Transverse colon (tissue), 4 donors: ENCODE results near the gene STXBP5L. TPM values are rescaled to one million over a fixed set of nuclear protein-coding genes. Genes with fewer than 3 reads are reported as not detected.
"Not testable (repeated sequence)": the region's sequence is repeated elsewhere in the genome, so short reads cannot be mapped to it uniquely, and the experiment has no call there.

Experiments used
- DNase-seq: peaks from one replicate; pipeline ENCODE4 v3.0.0-alpha.2; 2019
- H3K27ac ChIP-seq, 4 donors: fragments of 200-600 bp; sonication (generic); 2 replicates each; pipeline ENCODE4 v1.5.1; 2016 to 2018; ENCODE audit warnings: inconsistent platforms in 4 of 4
- H3K27me3 ChIP-seq: fragments of 200-600 bp; sonication (generic); 2 replicates; pipeline ENCODE4 v1.5.1; 2017; ENCODE audit warnings: inconsistent platforms
- H3K36me3 ChIP-seq, 4 donors: fragments of 200-600 bp; sonication (generic); 2 replicates each; pipeline ENCODE4 v1.5.1; 2017 to 2019; ENCODE audit warnings: inconsistent platforms in 4 of 4
- H3K4me1 ChIP-seq, 4 donors: fragments of 200-600 bp; sonication (generic); 2 replicates each; pipeline ENCODE4 v1.5.1; 2017 to 2020; ENCODE audit warnings: inconsistent platforms in 4 of 4
- H3K4me3 ChIP-seq, 4 donors: fragments of 200-600 bp; sonication (generic); 1 replicate in 1 of 4; 2 replicates in 3 of 4; pipeline versions ENCODE4 v1.5.1 to v1.6.1; 2017 to 2019; ENCODE audit warnings: inconsistent platforms in 4 of 4
- H3K9me3 ChIP-seq, 2 donors: fragments of 200-600 bp; sonication (generic); 2 replicates each; pipeline ENCODE4 v1.5.1; 2017 to 2019; ENCODE audit warnings: inconsistent platforms in 2 of 2
- CTCF ChIP-seq, 5 experiments: fragments of 200-600 bp in 3 of 5; fragments of 450-650 bp in 2 of 5; sonication (generic) in 3 of 5; IDR thresholded peaks; 1 replicate in 2 of 5; 2 replicates in 3 of 5; pipeline ENCODE4 v1.5.1; 2016 to 2017; ENCODE audit warnings: antibody characterized with exemption in 5 of 5, inconsistent platforms in 3 of 5, mild to moderate bottlenecking in 2 of 5, moderate library complexity in 1 of 5
- EP300 ChIP-seq: sonication (generic); formaldehyde crosslinking; IDR thresholded peaks from one replicate; pipeline ENCODE4 v1.6.1; 2017; ENCODE audit warnings: antibody characterized with exemption, low read depth
- POLR2A ChIP-seq: fragments of 450-650 bp; IDR thresholded peaks from one replicate; pipeline ENCODE4 v1.6.1; 2016; ENCODE audit warnings: antibody characterized with exemption, mild to moderate bottlenecking, moderate library complexity
- POLR2AphosphoS5 ChIP-seq, 3 donors: sonication (generic); formaldehyde crosslinking; IDR thresholded peaks; one replicate each; pipeline ENCODE4 v1.6.1; 2016; ENCODE audit warnings: antibody characterized with exemption in 3 of 3
- WGBS, 2 donors: methylation state at CpG; one replicate each; pipeline ENCODE4 v1.1.5; 2018; ENCODE audit warnings: low coverage in 1 of 2; 5-methylcytosine and 5-hydroxymethylcytosine counted together
- in situ Hi-C, 4 donors: fragments of 200-750 bp; cut with MboI; loops; one replicate each; pipeline versions ENCODE4 v1.15.0 to v1.15.1; 2017; ENCODE audit warnings: low sequenced_read_pairs in 3 of 4, low pct_ligation_motif_present in 1 of 4, low pct_unique_long_range_greater_than_20kb in 1 of 4
- intact Hi-C: fragments of 100-400 bp; cut with DNase I; formaldehyde crosslinking; loops from one replicate; pipeline ENCODE4 v1.15.1; 2023; ENCODE audit warnings: low total_unique reads
- total RNA-seq, 4 donors: library from RNA; depleted of rRNA; stranded (reverse); fragments of >200 nt; gene quantifications; one replicate each; pipeline ENCODE4 v1.1.0, GENCODE V29; 2016

Gene STXBP5L
- total RNA-seq, 4 donors from 2014 or later: 0.40 to 9.4 (median 1.3) TPM

GRCh38 chr3:121330118-121330517 is 422.1 kb downstream of the STXBP5L start:
- Histone ChIP-seq H3K4me3 (no peak overlapping the region), H3K4me1 (no peaks in the 10 kb centered on the region), H3K27me3 (no peaks in the 10 kb centered on the region), H3K36me3 (no peaks in the 10 kb centered on the region), H3K9me3 (no peaks in the 10 kb centered on the region), H3K27ac (no peak overlapping the region)
- TF ChIP-seq POLR2A: no peak
- TF ChIP-seq POLR2AphosphoS5 (IDR thresholded peaks at IDR 0.05): no peak
- TF ChIP-seq EP300: no peak
- TF ChIP-seq CTCF (IDR thresholded peaks at IDR 0.05): no peak
- in situ Hi-C loops: no loop called here
- 93% methylated on average over 1 of the region's 1 CpG; no CpG with 5 or more reads in 1 of the 2 donors for WGBS, 2 donors
- intact Hi-C loops: no loop called here
- no peak for DNase-seq

GRCh38 chr3:121330634-121331033 is 422.6 kb downstream of the STXBP5L start:
- Histone ChIP-seq H3K4me1 (no peaks in the 10 kb centered on the region), H3K9me3 (no peaks in the 10 kb centered on the region), H3K36me3 (no peaks in the 10 kb centered on the region), H3K27ac (no peak overlapping the region), H3K27me3 (no peaks in the 10 kb centered on the region), H3K4me3 (no peak overlapping the region)
- in situ Hi-C loops (no loop called here), intact Hi-C loops (no loop called here)
- DNase-seq: no peak
- TF ChIP-seq EP300 (no peak), POLR2AphosphoS5 (IDR thresholded peaks at IDR 0.05) (no peak), POLR2A (no peak), CTCF (IDR thresholded peaks at IDR 0.05) (no peak)
- 79 to 92% methylated on average over 2 to 4 of the region's 4 CpGs for WGBS, 2 donors

GRCh38 chr3:121355960-121356359 is 448.0 kb downstream of the STXBP5L start:
- H3K4me1 ChIP-seq, H3K36me3 ChIP-seq, in situ Hi-C loops, intact Hi-C loops, H3K9me3 ChIP-seq, H3K27me3 ChIP-seq, DNase-seq, H3K4me3 ChIP-seq, H3K27ac ChIP-seq: not testable (repeated sequence)
- 85% methylated on average over 5 of the region's 5 CpGs; no CpG with 5 or more reads in 1 of the 2 donors for WGBS, 2 donors

- intact Hi-C loops: no loop called here
- no peaks in the 10 kb centered on the region for H3K9me3 ChIP-seq
- DNase-seq: no peak
- H3K4me1 ChIP-seq: no peaks in the 10 kb centered on the region
- TF ChIP-seq EP300 (no peak), CTCF (IDR thresholded peaks at IDR 0.05) (no peak), POLR2A (no peak), POLR2AphosphoS5 (IDR thresholded peaks at IDR 0.05) (no peak)
- H3K27me3 ChIP-seq: no peaks in the 10 kb centered on the region
- no peak overlapping the region for H3K27ac ChIP-seq
- in situ Hi-C loops: no loop called here
- H3K4me3 ChIP-seq: no peak overlapping the region
- WGBS, 2 donors: 40% methylated on average over 2 of the region's 2 CpGs; no CpG with 5 or more reads in 1 of the 2 donors
- H3K36me3 ChIP-seq: no peaks in the 10 kb centered on the region
These were observed 454.2 kb downstream of the STXBP5L start for GRCh38 chr3:121362035-121362734.

- intact Hi-C loops, H3K4me3 ChIP-seq, in situ Hi-C loops, H3K4me1 ChIP-seq, H3K9me3 ChIP-seq, H3K36me3 ChIP-seq, DNase-seq, H3K27ac ChIP-seq, H3K27me3 ChIP-seq: not testable (repeated sequence)
- 72 to 74% methylated on average over 3 of the region's 3 CpGs for WGBS, 2 donors
These were observed 480.3 kb downstream of the STXBP5L start for GRCh38 chr3:121388308-121388707.

- in situ Hi-C loops, DNase-seq, H3K27me3 ChIP-seq, H3K4me3 ChIP-seq, H3K27ac ChIP-seq, H3K4me1 ChIP-seq, intact Hi-C loops, H3K36me3 ChIP-seq, H3K9me3 ChIP-seq: not testable (repeated sequence)
- WGBS, 2 donors: no CpG with 5 or more reads among the region's 1 CpG
These were observed 488.0 kb downstream of the STXBP5L start for GRCh38 chr3:121395967-121396366.

- H3K27ac ChIP-seq, in situ Hi-C loops, H3K36me3 ChIP-seq, H3K4me1 ChIP-seq, H3K27me3 ChIP-seq, intact Hi-C loops, H3K9me3 ChIP-seq, DNase-seq, H3K4me3 ChIP-seq: not testable (repeated sequence)
- WGBS, 2 donors: 82 to 84% methylated on average over 4 to 8 of the region's 8 CpGs
These were observed 490.0 kb downstream of the STXBP5L start for GRCh38 chr3:121398051-121398450.
